Astrocyte of the spinal cord (primary cell): ENCODE data around the gene MLLT10.

ENCODE experiments used
- DNase-seq: peaks from one replicate; pipeline ENCODE4 v3.0.0; 2011; ENCODE audit warnings: low read depth, low spot score
- H3K4me3 ChIP-seq: 2 replicates; pipeline ENCODE4 v1.5.1; 2011; ENCODE audit warnings: low read depth, mild to moderate bottlenecking, low read length, moderate library complexity
- in situ Hi-C: cut with HindIII; loops from 2 replicates; pipeline ENCODE4 v1.10.0; 2017; ENCODE audit warnings: low sequenced_read_pairs
- TF ChIP-seq, protein P1 (sequence below): IDR thresholded peaks from 2 replicates; pipeline ENCODE4 v1.5.1; 2012; ENCODE audit warnings: low read depth, mild to moderate bottlenecking, low read length, inconsistent platforms

Gene MLLT10

DNA sequence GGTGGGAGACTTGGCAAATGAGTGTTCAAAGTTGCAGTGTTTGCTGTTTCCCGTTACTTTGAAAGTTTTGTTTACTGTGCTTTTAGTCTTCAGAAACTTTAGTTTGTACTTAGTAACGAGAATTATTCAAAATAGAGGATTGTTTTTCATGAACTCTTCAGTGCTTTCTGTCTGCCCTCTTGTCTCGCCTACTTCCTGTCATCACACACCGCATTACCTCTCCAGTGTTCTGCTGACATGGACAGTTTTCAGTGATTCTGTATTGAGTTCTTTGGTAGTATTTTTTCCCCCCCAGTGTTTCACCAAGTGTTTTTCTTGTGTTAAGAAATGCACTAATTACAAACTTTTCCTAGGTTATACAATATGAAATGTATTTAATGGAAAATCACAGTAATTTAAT, 207.0 kb downstream of the MLLT10 start:
- in situ Hi-C loops: no loop called here
- TF ChIP-seq, protein P1, sequence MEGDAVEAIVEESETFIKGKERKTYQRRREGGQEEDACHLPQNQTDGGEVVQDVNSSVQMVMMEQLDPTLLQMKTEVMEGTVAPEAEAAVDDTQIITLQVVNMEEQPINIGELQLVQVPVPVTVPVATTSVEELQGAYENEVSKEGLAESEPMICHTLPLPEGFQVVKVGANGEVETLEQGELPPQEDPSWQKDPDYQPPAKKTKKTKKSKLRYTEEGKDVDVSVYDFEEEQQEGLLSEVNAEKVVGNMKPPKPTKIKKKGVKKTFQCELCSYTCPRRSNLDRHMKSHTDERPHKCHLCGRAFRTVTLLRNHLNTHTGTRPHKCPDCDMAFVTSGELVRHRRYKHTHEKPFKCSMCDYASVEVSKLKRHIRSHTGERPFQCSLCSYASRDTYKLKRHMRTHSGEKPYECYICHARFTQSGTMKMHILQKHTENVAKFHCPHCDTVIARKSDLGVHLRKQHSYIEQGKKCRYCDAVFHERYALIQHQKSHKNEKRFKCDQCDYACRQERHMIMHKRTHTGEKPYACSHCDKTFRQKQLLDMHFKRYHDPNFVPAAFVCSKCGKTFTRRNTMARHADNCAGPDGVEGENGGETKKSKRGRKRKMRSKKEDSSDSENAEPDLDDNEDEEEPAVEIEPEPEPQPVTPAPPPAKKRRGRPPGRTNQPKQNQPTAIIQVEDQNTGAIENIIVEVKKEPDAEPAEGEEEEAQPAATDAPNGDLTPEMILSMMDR: no peak
- no peak overlapping the region for H3K4me3 ChIP-seq
- DNase-seq: no peak

- in situ Hi-C loops: no loop called here
- no peak overlapping the region for H3K4me3 ChIP-seq
- TF ChIP-seq, protein P1: no peak
- no peak for DNase-seq
These were observed 208.8 kb downstream of the MLLT10 start for GRCh38 chr10:21742740-21743412.

GRCh38 chr10:21744223-21744622, 210.2 kb downstream of the MLLT10 start:
- TF ChIP-seq, protein P1: no peak
- no peak overlapping the region for H3K4me3 ChIP-seq
- in situ Hi-C loops: no loop called here
- no peak for DNase-seq

- in situ Hi-C loops: no loop called here
- TF ChIP-seq, protein P1: no peak
- H3K4me3 ChIP-seq: no peak overlapping the region
- no peak for DNase-seq
These were observed 212.1 kb downstream of the MLLT10 start for GRCh38 chr10:21746118-21746517.

- no peak overlapping the region for H3K4me3 ChIP-seq
- in situ Hi-C loops: no loop called here
- DNase-seq: no peak
- TF ChIP-seq, protein P1: no peak
These were observed 213.8 kb downstream of the MLLT10 start for GRCh38 chr10:21747809-21748208.

DNA sequence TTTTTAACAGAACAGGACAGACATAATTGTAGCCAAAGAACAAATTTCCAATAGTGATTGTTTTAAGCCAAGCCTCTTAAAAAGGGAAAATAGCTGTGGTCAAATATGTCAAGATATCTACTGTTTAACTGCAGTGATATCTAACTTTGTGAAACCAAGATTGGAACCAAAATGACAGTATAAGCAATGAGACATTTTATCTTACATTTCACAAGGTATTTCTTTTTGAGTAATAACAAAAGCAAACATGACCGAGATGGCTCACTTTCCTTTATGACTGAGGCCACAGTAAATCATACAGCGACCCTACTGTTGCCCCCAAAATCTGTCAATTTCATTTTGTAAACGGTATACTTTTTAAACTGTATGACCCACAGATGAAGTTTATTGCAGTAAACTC, 215.8 kb downstream of the MLLT10 start:
- in situ Hi-C loops: no loop called here
- TF ChIP-seq, protein P1: no peak
- no peak for DNase-seq
- no peak overlapping the region for H3K4me3 ChIP-seq
